Nephron progenitor cell (in vitro differentiated cells): ENCODE measurements around the gene DCAF16.

Experiments
- DNase-seq: peaks from one replicate; pipeline ENCODE4 v3.0.0; 2021
- H3K27ac Mint-ChIP-seq: 2 replicates; pipeline ENCODE4 v1.8.0; 2021; ENCODE audit warnings: mild to moderate bottlenecking, moderate library complexity, mixed read lengths
- H3K27me3 Mint-ChIP-seq: 2 replicates; pipeline ENCODE4 v1.8.0; 2021; ENCODE audit warnings: mild to moderate bottlenecking, low read depth, mixed read lengths; ENCODE audit not compliant: poor library complexity
- H3K36me3 Mint-ChIP-seq: 2 replicates; pipeline ENCODE4 v1.8.0; 2021; ENCODE audit warnings: low read depth, mixed read lengths
- H3K4me1 Mint-ChIP-seq: 2 replicates; pipeline ENCODE4 v1.8.0; 2021; ENCODE audit warnings: mixed read lengths
- H3K4me3 Mint-ChIP-seq: 2 replicates; pipeline ENCODE4 v1.8.0; 2021; ENCODE audit warnings: mild to moderate bottlenecking, moderate library complexity, mixed read lengths
- H3K9me3 Mint-ChIP-seq: 2 replicates; pipeline ENCODE4 v1.8.0; 2021; ENCODE audit warnings: mild to moderate bottlenecking, moderate library complexity, mixed read lengths
- TF ChIP-seq, protein P1 (sequence below): fragments of 200-600 bp; sonication (generic); IDR thresholded peaks from 2 replicates; pipeline ENCODE4 v1.5.0; 2021; ENCODE audit warnings: antibody characterized with exemption

Gene DCAF16

DNA sequence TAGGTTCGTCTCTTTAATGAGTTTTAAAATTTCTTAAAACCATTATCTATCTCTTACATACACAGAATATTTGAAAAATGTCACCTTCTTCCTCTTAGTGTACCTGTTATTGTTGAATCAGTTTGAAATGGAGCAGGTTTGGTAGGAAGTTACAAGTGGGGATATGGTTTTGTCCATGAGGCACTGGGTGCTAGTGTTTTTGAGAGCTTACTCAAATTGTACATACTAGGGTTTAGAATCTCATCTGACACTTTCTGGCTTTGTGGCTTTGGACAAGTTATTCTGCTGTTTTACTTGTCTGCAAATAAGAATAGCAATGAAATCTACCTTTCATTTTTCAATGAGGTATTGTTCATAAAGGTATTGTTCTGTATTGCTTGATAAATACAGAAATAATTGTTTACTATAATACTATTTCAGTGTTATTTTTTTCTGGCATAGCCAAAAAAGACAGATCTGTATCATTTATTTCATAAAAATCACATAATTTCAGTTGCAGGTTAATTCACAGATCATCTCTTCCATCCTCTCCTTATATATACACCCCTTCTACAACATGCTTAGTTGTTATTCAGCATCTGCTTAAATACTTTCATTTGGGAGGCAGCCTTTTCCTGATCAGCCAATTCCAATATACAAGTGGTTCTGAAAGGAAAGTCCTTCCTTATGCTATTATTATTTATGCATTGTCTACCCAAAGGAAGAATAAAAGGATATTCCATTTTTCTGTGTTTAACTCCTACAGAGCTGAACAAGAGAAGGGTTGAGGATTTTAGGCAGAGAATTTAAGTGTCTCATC lies 13.5 kb upstream of the DCAF16 start:
- Mint-ChIP-seq H3K27me3 (peaks cover 5% of the 10 kb centered on the region), H3K36me3 (peaks cover 72% of the 10 kb centered on the region), H3K9me3 (no peaks in the 10 kb centered on the region), H3K4me3 (no peak overlapping the region), H3K27ac (no peak overlapping the region), H3K4me1 (no peaks in the 10 kb centered on the region)
- TF ChIP-seq, protein P1, sequence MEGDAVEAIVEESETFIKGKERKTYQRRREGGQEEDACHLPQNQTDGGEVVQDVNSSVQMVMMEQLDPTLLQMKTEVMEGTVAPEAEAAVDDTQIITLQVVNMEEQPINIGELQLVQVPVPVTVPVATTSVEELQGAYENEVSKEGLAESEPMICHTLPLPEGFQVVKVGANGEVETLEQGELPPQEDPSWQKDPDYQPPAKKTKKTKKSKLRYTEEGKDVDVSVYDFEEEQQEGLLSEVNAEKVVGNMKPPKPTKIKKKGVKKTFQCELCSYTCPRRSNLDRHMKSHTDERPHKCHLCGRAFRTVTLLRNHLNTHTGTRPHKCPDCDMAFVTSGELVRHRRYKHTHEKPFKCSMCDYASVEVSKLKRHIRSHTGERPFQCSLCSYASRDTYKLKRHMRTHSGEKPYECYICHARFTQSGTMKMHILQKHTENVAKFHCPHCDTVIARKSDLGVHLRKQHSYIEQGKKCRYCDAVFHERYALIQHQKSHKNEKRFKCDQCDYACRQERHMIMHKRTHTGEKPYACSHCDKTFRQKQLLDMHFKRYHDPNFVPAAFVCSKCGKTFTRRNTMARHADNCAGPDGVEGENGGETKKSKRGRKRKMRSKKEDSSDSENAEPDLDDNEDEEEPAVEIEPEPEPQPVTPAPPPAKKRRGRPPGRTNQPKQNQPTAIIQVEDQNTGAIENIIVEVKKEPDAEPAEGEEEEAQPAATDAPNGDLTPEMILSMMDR: no peak
- DNase-seq: no peak

DNA sequence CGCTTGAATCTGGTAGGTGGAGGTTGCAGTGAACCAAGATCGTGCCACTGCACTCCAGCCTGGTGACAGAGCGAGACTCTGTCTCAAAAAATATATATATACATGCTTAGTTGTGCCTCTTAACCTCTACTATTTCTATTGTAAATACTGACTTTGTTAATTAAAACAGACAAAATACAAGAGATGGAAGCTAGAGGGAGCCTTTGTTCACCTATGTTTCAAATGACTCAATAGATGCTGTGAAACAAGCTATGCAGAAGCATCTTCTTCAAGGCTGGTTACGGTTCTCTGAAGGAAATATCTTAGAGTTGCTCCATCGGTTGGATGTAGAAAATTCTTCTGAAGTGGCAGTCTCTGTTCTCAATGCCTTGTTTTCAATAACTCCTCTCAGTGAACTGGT lies 6.5 kb upstream of the DCAF16 start:
- Mint-ChIP-seq H3K27me3 (peaks cover 5% of the 10 kb centered on the region), H3K4me1 (peaks cover 18% of the 10 kb centered on the region), H3K9me3 (no peaks in the 10 kb centered on the region), H3K4me3 (no peak overlapping the region), H3K36me3 (peaks cover 66% of the 10 kb centered on the region), H3K27ac (no peak overlapping the region)
- DNase-seq: no peak
- TF ChIP-seq, protein P1: peak; percentile 40

DNA sequence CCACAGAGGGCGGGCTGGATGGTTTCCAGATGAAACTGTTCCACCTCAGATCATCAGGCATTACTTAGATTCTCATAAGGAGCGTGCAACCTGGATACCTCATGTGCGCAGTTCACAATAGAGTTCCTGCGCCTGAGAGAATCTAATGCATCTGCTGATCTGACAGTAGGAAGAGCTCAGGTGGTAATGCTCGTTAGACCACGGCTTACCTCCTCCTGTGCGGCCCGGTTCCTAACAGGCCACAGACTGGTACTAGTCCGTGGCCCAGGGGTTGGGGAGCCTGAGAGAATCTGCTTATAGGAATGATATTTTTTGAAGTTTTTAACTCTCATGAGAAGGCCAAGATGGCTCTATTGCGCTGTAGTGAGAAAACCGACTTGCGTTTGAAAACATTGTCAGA lies 5.6 kb upstream of the DCAF16 start:
- no peak overlapping the region for H3K27ac Mint-ChIP-seq
- no peak overlapping the region for H3K4me3 Mint-ChIP-seq

DNA sequence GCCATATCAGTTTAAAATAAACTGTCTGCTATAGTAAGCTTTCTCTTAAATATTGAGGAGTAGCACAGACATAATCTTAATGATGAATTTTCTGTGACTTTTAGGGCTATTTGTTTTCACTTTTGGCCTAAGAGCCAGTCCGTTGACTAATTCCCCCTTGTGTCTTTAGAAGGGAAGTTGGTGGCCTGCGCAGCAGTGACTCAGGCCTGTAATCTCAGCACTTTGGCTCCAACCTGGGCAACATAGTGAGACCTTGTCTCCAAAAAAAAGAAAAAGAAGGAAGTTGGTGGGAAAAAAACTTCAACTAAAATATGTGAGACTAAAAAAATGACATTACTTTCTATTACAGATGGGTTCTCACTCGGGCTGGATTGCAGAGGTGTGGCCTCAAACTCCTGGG lies 3.6 kb upstream of the DCAF16 start:
- H3K9me3 Mint-ChIP-seq: no peaks in the 10 kb centered on the region
- H3K4me1 Mint-ChIP-seq: peaks cover 31% of the 10 kb centered on the region
- H3K4me3 Mint-ChIP-seq: no peak overlapping the region
- H3K27me3 Mint-ChIP-seq: no peaks in the 10 kb centered on the region
- H3K36me3 Mint-ChIP-seq: peaks cover 48% of the 10 kb centered on the region
- TF ChIP-seq, protein P1: no peak
- no peak for DNase-seq
- H3K27ac Mint-ChIP-seq: no peak overlapping the region

More for the DNA sequence above, 5.6 kb upstream of the DCAF16 start:
- Mint-ChIP-seq H3K4me1 (peaks cover 26% of the 10 kb centered on the region), H3K36me3 (peaks cover 59% of the 10 kb centered on the region), H3K27me3 (no peaks in the 10 kb centered on the region), H3K9me3 (no peaks in the 10 kb centered on the region)
- TF ChIP-seq, protein P1: no peak
- no peak for DNase-seq

DNA sequence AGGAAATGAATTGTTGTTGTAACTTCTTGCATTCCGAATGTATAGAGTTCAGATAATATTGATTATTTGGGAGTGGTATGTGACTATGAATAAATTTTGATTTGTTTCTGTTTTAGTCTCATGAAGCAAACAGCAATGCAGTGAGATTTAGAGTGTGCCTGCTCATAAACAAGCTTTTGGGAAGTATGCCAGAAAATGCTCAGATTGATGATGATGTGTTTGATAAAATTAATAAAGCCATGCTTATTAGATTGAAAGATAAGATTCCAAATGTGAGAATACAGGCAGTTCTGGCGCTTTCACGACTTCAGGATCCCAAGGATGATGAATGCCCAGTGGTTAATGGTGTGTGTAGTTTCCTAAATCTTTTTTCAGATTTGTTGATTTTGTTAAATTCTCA lies 2.2 kb upstream of the DCAF16 start:
- H3K36me3 Mint-ChIP-seq: peaks cover 46% of the 10 kb centered on the region
- no peak for DNase-seq
- no peaks in the 10 kb centered on the region for H3K9me3 Mint-ChIP-seq
- no peak overlapping the region for H3K27ac Mint-ChIP-seq
- TF ChIP-seq, protein P1: no peak
- H3K4me3 Mint-ChIP-seq: peak overlapping the region; percentile 100
- H3K27me3 Mint-ChIP-seq: no peaks in the 10 kb centered on the region
- peaks cover 43% of the 10 kb centered on the region for H3K4me1 Mint-ChIP-seq

DNA sequence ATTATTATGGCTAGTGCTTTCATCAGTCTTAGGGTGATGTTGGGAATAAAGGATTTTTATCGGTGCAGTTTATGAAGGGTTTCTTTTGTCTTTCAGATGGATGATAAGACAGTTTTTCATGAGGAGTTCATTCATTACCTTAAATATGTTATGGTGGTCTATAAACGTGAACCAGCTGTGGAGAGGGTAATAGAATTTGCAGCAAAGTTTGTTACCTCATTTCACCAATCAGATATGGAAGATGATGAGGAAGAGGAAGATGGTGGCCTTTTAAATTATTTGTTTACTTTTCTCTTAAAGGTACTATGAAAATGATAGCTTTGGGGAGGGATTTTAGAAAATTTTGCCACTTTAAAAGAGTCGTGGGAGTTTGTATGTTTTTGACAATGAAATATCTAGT lies 1.6 kb upstream of the DCAF16 start:
- H3K4me3 Mint-ChIP-seq: peak overlapping the region; percentile 100
- no peaks in the 10 kb centered on the region for H3K27me3 Mint-ChIP-seq
- TF ChIP-seq, protein P1: no peak
- H3K9me3 Mint-ChIP-seq: no peaks in the 10 kb centered on the region
- H3K27ac Mint-ChIP-seq: no peak overlapping the region
- H3K4me1 Mint-ChIP-seq: peaks cover 50% of the 10 kb centered on the region
- peaks cover 46% of the 10 kb centered on the region for H3K36me3 Mint-ChIP-seq
- DNase-seq: no peak
